GM10248 (cell line): ENCODE measurements around the gene PRKAG3.

Experiments used
- CTCF ChIA-PET: fragments of 300-600 bp; sonication (Branson Sonifier 250); formaldehyde crosslinking; extraction: SDS; loops from one replicate; lab custom pipeline; 2021; ENCODE audit warnings: antibody characterized with exemption; lab: Yijun Ruan, JAX
- POLR2A ChIA-PET: fragments of 350-650 bp; sonication (Branson Sonifier 250); formaldehyde crosslinking; extraction: SDS; loops from one replicate; lab custom pipeline; 2020; ENCODE audit warnings: antibody characterized with exemption; lab: Yijun Ruan, JAX
- DNase-seq: peaks from one replicate; pipeline ENCODE4 v3.0.0; 2012; ENCODE audit errors: extremely low spot score
- TF ChIP-seq, protein P1 (sequence below): IDR thresholded peaks from 2 replicates; pipeline ENCODE4 v1.5.1; 2012; ENCODE audit warnings: mild to moderate bottlenecking, low read depth; ENCODE audit errors: extremely low read depth, missing control alignments, control extremely low read depth

The PRKAG3 gene

DNA sequence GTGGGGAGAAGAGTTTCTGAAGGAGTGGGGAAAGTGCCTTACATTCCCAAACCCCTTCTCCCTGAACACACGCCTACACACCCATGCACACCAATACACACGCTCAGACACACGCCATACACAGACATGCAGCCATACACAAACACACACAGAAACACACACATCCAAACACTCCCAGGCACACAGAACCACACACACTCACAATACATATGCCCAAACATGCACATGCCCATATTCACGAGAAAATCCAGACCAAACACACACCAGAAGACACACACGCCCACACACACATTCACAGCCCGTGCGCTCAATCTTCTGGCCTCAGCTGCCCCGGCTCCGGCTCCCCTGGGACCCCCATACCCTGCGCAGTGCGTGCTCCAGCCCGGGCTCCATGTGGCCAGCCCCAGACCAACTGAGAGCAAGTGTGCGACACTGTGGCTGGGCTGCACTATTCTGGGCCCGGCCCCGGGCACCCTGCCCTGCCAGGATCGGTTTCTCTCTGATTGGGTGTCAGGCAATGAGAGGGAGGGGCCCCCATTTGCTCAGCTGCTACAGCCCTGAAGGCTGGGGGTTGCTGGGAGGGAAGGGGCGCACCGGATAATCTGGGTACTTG is at the start of gene PRKAG3:
TSS of gene PRKAG3 (minus strand) at position 426 of the 613 bp plus-strand sequence.
- TF ChIP-seq, protein P1, sequence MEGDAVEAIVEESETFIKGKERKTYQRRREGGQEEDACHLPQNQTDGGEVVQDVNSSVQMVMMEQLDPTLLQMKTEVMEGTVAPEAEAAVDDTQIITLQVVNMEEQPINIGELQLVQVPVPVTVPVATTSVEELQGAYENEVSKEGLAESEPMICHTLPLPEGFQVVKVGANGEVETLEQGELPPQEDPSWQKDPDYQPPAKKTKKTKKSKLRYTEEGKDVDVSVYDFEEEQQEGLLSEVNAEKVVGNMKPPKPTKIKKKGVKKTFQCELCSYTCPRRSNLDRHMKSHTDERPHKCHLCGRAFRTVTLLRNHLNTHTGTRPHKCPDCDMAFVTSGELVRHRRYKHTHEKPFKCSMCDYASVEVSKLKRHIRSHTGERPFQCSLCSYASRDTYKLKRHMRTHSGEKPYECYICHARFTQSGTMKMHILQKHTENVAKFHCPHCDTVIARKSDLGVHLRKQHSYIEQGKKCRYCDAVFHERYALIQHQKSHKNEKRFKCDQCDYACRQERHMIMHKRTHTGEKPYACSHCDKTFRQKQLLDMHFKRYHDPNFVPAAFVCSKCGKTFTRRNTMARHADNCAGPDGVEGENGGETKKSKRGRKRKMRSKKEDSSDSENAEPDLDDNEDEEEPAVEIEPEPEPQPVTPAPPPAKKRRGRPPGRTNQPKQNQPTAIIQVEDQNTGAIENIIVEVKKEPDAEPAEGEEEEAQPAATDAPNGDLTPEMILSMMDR = no peak
- CTCF ChIA-PET = interaction anchor here (2.6 kb wide), 1 partner anchor 16 kb away, joined by 9 read pairs; no protein-coding TSS in a partner anchor
- POLR2A ChIA-PET = no interaction called here
- DNase-seq = no peak

GRCh38 chr2:218880859-218881594 is 49.4 kb upstream of the PRKAG3 start:
- ChIA-PET POLR2A (interaction anchor here (0.6 to 2.8 kb wide), 3 partner anchors 10 to 549 kb away, joined by 6 to 16 read pairs (median 7); no protein-coding TSS in a partner anchor), CTCF (interaction anchor here (0.7 to 23.0 kb wide), 7 partner anchors 11 to 484 kb away, joined by 3 to 916 read pairs (median 3); no protein-coding TSS in a partner anchor)
- no peak for DNase-seq
- TF ChIP-seq, protein P1 = no peak

- CTCF ChIA-PET = interaction anchor here (1.0 to 23.0 kb wide), 9 partner anchors 6 to 484 kb away, joined by 3 to 916 read pairs (median 4); no protein-coding TSS in a partner anchor
- POLR2A ChIA-PET = interaction anchor here (0.6 to 2.8 kb wide), 4 partner anchors 11 to 550 kb away, joined by 3 to 16 read pairs (median 6); no protein-coding TSS in a partner anchor
- peak; percentile 92 for DNase-seq
- TF ChIP-seq, protein P1 = no peak
These were observed 48.7 kb upstream of the PRKAG3 start, which contains the start of gene WNT10A for GRCh38 chr2:218880102-218880858. Gene WNT10A, plus strand, starts transcription at chr2:218880852. Its CDS starts 144 bp downstream, at chr2:218880996.

GRCh38 chr2:218879776-218880101 is 48.1 kb upstream of the PRKAG3 start:
- DNase-seq = no peak
- ChIA-PET CTCF (interaction anchor here (1.0 to 23.0 kb wide), 6 partner anchors 7 to 97 kb away, joined by 3 to 916 read pairs (median 6); no protein-coding TSS in a partner anchor), POLR2A (interaction anchor here (1.4 to 2.8 kb wide), 2 partner anchors 13 to 17 kb away, joined by 3 to 16 read pairs; no protein-coding TSS in a partner anchor)
- TF ChIP-seq, protein P1 = no peak

DNA sequence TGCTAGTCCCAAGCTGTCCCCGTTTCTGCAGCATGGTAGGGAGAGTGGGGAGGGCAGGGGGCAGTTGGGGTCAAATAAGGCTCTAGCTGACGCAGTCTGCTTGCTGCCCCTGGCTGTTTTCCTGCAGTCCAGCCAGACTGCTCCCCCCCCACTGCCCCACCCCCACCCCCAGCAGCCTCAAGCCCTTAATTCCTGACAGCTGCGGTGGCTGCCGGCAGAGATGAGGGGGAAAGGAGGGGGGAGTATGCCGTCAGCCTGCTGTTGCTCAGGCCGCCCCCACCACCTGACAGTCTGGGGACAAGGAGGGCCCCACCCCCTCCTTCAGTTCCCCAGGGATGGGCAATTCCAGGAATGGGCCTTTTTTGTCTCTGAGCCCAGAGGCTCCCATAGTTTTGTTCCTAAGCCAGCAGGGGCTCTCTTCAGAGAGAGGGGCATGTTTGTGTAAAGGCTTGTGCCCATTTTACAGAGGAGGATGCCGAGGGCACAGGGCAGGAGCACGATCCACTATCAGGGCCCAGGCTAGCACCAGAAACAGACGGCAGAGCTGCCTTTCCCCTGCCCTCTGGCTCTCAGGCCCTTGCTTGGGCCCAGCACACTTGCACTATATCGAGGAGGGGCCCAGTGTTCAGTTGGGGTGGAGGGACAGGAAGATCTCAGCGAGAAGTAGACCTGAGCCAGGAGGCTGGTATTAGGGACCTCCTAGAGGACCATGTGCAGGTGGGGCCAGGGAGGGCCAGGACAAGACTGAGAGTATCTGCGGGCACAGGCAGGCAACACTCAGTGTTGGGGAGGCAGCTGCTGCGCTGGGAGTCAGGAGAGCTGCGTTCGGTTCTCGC is 47.5 kb upstream of the PRKAG3 start:
- ChIA-PET CTCF (interaction anchor here (1.0 to 23.0 kb wide), 8 partner anchors 7 to 662 kb away, joined by 3 to 916 read pairs (median 6); no protein-coding TSS in a partner anchor), POLR2A (interaction anchor here (1.4 to 2.8 kb wide), 2 partner anchors 14 to 18 kb away, joined by 3 to 16 read pairs; no protein-coding TSS in a partner anchor)
- TF ChIP-seq, protein P1 = no peak
- no peak for DNase-seq
